GM19468 (cell line): Measurements from ENCODE around the gene SUV39H2.
"Not testable (repeated sequence)": the region's sequence is repeated elsewhere in the genome, so short reads cannot be mapped to it uniquely, and the experiment has no call there.

Source experiments
- ATAC-seq: cut with Tn5 transposase; IDR thresholded peaks from one replicate; pipeline ENCODE4 v1.9.1; 2021; ENCODE audit warnings: mild to moderate bottlenecking, moderate library complexity, moderate number of reproducible peaks; ENCODE audit not compliant: unreplicated experiment; ENCODE audit errors: extremely low read depth

The SUV39H2 gene, protein sequence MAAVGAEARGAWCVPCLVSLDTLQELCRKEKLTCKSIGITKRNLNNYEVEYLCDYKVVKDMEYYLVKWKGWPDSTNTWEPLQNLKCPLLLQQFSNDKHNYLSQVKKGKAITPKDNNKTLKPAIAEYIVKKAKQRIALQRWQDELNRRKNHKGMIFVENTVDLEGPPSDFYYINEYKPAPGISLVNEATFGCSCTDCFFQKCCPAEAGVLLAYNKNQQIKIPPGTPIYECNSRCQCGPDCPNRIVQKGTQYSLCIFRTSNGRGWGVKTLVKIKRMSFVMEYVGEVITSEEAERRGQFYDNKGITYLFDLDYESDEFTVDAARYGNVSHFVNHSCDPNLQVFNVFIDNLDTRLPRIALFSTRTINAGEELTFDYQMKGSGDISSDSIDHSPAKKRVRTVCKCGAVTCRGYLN

DNA sequence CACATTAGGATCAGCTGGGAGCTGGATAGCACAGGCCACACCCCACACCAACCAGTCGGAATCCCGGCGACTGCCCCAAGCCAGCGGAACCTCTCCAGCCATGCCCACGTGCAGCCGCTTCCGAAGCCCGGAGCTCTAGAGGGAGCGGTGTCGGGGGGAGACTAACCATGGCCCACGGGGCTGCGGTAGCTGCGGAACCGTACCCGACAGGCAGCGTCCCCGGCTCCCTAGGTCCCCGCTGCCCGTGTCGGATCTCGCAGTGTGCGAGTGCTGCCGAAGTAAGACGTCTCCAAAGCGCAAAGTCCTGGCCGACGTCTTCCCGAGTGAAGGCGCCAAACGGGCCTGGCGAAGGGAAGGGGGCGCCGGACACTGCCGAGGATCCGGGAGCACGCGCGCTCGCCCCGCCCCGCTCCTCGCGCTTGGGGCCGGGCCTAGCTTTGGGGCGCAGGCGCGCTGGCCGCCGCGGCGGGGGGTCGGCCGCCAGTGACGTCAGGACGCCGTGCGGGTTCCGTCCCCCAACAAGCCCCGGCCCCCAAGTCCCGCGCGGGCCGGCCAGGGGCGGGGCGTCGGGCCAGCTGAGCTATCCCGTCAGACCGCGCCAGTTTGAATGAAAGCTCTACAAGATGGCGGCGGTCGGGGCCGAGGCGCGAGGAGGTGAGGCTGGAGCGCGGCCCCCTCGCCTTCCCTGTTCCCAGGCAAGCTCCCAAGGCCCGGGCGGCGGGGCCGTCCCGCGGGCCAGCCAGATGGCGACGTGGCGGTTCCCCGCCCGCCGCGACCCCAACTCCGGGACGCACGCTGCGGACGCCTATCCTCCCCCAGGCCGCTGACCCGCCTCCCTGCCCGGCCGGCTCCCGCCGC lies at the start of gene SUV39H2:
TSS of gene SUV39H2 (plus strand) at position 601 of the 858 bp plus-strand sequence. CDS start at position 624, 23 bp downstream.
- peak; percentile 84 for ATAC-seq

DNA sequence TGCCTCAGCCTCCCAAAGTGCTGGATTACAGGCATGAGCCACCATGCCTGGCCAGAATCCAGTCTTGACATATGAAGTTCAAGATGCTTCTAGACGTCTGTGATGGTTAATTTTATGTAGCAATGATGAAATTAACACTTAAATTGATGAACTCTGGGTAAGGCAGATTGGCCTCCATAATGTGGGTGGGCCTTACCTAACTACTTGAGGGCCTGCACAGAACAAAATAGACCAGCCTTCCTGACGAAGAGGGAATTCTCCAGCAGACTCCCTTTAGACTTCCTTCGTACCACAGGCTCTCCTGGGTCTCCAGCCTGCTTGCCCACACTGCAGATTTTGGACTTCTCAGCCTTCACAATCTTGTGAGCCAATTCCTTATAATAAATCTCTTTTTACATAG lies 45.6 kb upstream of the SUV39H2 start:
- no peak for ATAC-seq

DNA sequence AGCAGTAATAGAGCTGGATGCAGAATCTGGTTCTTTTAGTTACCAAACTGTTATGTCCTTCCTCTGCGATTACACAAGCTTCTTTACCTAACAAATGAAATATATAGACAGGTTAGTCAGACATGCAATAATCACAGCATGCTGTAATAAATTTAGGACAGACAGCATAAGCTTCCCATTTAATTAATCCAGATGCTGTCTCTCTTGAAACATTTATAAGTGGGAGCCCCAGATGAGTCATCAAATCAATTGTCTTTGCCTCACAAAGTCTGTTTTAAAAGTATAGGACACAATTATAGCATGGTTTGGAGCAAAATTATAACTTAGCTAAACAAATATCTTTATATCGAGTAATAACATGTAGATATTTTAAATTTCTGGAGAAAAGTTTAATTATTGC lies 42.5 kb upstream of the SUV39H2 start:
- ATAC-seq, result no peak

DNA sequence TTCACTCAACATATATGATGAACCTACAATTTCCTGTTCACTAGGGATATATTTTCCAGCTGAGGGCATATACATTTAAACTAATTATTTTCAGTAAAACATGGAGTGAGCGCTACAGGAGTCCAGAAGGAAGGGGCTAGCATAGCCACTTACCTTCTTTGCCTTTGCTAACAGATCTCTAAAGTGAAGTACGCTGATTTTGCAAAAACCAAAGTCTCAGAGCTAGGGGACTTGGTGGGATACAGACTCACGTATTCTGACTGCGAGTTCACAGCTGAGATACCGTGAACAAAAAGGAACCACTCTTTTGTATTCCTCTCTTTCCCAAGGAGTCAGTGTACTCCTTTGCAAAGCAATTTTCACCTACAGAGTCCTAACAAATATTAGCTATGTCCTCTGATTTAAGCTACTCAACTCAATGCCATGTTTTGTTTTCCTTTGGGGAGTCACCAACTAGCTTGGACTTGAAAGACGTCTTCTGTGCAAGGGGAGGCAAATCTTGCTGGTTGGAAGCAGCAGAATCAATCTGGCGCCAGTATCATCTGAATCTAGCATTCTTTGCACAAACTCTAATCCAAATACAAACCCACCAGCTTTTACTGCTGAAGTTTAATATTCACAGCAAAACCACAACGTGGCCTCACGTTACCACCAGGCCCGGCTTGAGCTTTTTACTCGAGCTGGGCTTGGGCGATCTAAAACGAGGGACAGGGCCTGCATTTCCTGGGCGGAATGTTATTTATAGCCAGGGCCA lies 41.5 kb upstream of the SUV39H2 start:
- no peak for ATAC-seq

DNA sequence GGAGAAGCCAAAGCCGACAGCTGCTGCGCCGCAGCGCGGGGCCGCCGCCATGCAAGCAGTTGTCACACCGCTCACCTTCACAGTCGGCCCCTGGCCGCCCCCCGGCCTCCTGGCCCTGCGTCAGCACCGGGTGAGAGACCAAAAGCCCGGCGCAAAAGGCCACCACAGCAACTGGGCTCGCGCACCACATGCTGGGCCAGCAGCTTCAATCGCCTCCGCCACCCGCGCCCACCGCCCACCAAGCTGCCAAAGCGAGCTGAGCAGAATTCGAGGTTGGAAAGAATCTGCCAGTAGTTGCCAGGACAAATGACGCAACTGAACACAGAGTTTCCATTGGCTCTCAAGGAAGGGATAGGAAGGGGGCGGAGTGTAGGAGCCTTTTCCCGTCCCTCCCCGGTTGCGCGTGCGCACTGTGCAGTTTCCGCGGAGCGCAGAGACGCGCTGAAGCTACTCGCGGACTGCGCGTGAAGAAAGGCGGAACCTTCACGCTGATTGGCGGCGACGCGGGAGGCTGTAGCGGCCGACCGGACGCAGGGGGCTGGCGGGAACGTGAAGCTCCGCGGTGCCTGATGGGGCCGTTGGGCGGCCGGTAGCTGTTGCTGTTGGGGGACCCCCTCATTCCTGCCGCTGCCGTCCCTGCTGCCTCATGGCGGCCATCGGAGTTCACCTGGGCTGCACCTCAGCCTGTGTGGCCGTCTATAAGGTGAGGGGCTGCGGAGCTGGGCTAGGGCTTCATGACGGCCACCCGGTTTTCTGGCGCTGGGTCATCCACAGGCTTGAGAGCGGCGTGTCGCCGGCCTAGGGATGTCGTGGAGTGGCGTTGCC lies 40.7 kb upstream of the SUV39H2 start, which contains the start of the genes CDNF, HSPA14 and MSANTD7:
TSS of gene CDNF (minus strand) at position 281 of the 825 bp plus-strand sequence. CDS start at position 190, 91 bp downstream.
TSS of gene HSPA14 (plus strand) at position 550 of the 825 bp plus-strand sequence. CDS start at position 647, 97 bp downstream.
TSS of gene MSANTD7 (plus strand) at position 550 of the 825 bp plus-strand sequence. CDS start 3,979 bp downstream, outside the sequence.
- peak; percentile 83 for ATAC-seq

DNA sequence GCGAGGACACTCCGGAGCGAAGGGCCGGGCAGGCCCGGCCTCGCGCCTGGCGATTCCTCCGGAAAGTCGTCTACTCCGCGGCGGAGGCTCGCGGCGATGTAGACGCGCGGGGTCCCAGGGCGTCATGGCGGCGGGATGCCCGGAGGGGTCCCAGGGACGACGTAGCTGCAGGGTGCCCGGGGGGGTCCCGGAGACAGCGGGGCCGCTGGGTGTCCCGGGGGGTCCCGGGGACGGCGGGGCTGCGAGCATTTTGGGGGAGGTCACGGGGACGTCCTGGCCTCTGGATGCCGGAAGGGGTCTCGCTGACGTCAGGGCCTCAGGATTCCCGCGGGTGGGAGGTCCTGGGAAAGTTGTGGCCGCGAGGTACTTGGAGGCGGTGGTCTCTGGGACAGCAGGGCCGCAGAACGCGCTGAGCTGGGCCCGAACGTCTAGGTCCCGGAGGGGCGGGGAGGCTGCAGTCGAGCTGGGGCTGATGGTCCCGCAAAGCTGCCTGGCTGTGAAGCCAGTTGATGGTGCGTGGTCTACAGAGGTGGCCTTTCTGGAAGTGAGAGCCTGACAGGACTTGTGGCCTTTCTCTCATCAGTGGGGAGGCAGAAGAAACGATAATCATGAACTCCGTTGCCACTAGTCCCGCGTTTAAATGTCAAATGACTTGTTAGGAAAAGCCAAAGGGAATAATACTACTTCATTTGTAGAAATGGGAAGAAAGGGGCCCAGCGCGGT lies 39.9 kb upstream of the SUV39H2 start:
- no peak for ATAC-seq

DNA sequence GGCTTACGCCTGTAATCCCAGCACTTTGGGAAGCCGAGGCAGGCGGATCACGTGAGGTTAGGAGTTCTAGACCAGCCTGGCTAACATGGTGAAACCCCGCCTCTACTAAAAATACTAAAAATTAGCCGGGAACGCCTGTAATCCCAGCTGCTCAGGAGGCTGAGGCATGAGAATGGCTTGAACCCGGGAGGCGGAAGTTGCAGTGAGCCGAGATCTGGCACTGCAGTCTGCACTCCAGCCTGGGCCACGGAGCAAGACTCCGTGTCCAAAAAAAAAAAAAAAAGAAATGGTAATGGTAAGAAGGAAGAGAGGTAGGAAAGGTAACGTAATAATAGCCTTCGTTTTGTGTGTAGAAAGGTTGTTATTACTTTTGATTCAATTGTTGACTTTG lies 39.4 kb upstream of the SUV39H2 start:
- no peak for ATAC-seq

DNA sequence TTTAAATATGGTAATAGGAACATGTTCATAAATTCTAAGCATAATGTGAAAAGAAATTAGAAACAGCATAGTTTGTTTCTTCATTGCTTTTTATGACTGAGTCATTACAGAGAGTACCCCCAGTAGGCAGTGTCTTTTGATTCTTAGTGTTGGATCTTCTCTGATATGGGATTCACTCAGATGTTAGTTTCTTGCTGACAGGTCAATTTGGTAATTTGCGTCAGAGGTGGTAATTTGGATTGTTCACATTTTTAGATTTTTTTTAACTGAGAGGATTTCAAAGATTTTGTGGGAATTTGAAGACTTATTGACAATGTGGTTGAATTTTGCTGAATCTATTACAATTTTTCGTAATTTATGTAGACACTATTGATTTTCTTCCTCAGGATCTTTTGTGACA lies 38.5 kb upstream of the SUV39H2 start:
- ATAC-seq, result no peak

DNA sequence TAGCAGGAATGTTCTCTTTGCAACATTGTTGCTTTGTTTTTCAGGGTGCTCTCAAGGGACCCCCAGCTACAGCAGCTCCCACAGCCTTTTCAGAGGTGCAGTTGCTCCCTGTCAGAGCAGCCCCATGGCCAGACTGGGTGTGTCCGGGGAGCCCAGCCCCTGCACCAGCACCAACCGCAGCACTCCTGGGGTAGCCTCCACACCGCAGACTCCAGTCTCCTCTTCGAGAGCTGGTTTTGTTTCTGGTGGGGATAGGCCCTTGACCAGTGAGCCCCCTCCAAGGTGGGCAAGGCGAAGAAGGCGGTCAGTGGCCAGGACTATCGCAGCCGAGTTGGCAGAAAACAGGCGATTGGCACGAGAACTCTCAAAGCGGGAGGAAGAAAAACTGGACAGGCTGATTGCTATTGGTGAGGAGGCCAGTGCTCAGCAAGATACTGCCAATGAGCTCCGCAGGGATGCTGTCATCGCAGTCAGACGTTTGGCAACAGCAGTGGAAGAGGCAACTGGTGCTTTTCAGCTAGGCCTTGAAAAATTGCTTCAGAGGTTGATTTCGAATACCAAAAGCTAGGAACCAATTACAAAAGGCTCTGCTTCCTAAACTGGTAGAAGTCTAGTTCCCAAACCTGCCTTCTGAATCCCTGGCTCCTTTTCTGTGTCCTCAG lies 35.2 kb upstream of the SUV39H2 start:
- no peak for ATAC-seq

DNA sequence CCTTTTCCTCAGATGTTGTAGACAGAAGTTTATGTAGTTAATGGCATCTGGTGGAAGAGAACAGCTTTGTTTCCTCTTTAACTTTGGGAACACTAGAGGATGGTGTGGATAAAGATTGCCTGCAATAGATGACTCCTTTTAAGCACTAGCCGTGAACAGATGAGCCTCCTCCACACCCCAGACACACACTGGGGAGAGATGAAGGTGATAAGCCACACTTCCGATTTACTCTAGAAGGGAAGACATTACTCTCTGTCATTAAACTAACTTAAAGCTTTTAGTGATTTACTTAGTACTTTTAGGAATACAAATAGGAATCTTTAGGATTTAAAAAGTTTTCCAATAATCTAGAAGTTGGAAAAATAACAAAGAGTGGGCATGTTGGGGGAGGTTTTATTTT lies 33.7 kb upstream of the SUV39H2 start:
- ATAC-seq, result no peak

DNA sequence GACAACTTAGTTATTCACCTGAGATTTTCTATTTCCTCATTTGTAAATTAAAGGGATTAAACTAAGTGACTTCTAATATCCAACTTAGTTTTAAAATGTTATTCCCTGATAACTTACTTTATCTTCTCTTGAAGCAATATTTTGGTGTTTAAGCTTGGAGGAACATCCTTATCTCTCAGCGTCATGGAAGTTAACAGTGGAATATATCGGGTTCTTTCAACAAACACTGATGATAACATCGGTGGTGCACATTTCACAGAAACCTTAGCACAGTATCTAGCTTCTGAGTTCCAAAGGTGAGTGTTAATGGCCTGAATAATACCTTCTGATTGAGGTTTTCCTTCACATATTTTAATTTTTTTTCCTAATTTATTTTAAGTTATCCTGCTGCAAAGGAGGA lies 26.4 kb upstream of the SUV39H2 start:
- no peak for ATAC-seq

DNA sequence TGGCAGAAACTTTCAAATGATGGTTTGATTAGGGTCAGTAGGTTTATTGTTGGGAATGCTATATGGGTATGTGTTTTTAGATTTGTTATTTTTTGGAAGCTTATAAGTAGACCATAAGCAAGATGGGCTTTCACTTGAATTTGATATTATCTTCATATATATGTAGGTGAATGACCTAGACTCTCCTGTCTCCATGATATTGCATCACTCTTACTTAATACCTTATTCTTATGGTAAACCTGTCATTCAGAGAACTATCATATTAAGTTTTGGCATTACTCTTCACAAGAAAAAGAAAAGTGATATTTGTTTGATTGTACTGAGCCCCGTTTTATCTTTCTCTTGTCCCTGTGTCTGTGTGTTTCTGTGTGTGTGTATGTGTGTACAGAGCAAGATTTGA lies 23.2 kb upstream of the SUV39H2 start:
- ATAC-seq, result no peak

DNA sequence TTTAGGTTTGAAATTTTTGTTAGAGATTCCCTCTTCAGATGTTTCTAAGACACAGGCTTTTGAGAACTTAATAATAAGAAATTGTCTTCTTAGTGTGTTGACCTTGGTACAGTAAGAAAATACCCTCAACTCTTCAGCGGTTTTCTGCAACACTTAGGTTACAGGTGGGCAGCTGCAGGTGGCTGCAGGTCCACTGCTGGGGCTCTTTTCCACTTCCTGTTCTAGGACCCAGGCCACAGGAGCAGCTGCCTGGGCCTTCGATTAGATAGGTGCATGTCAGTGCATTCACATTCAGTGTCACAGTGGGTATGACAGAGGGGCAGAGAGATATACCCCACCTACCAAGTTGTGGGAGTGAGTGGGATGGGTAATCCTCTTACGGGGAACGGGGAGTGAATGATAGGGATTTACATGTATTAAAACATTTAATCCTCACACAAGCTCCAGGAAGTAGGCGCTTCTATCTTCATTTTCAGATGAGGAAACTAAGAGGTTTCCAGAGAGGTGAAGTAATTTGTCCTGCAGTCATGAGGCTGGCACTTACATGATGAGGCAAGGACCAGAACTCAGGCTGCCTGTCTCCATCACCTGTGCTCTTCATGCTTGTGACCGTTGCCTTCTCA lies 20.2 kb upstream of the SUV39H2 start:
- no peak for ATAC-seq

DNA sequence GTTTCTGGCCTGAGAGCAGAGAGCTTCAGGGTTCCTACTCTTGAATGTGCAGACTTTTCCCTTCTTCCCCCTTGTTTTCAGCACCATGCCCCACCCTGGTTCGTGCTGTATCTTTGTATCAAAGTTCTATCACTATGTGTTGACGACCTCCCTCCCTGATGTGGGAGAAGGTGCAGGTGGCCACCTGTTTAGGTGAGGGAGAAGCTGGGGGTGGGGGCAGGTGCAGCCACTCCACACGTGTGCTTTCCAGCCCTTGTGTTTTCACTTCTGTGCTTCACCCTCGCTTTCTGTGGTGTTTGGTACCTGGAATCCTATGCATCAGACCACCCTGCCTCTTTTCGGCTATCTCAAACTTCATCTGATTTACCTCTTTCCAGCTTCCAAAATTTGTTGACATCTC lies 19.6 kb upstream of the SUV39H2 start:
- no peak for ATAC-seq

DNA sequence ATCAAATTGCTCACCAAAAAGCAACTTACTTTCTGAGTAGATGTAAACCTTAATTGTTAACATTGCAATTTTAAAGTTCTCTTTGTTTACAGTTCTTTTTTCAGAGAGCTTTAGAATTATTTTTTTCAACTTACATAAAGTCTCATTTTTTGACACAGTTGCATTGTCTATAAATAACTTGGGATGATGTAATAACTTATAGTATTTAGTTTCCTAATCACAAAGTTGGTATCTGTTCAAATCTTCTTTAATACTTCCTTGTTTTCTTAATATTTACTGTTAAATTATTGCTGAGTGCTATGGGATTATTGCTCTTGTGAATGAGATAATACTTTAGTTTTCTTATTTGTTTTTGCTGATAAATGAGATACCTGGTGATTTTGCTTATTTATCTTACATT lies 18.9 kb upstream of the SUV39H2 start:
- no peak for ATAC-seq

DNA sequence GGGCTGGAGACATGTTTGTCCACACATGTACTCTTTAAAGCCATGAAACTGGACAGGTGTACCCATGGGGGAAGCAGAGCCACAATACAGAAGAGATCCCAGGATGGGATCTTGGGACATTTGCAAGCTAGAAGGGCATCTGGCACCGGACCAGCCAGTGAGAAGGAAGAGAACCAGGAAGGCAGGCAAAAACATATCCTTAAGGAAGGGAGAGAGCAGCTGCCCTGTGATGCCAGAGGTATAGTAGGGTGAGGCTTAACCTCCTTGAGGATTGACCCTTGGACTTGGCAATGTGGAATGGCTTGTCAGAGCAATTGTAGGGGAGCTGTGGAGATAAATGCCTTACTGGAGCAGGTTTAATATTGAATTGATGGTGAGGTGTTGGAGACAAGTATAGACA lies 17.9 kb upstream of the SUV39H2 start:
- ATAC-seq, result no peak

DNA sequence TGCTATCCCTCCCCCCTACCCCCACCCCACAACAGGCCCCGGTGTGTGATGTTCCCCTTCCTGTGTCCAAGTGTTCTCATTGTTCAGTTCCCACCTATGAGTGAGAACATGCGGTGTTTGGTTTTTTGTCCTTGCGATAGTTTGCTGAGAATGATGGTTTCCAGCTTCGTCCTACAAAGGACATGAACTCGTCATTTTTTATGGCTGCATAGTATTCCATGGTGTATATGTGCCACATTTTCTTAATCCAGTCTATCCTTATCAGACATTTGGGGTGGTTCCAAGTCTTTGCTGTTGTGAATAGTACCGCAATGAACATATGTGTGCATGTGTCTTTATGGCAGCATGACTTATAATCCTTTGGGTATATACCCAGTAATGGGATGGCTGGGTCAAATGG lies 14.2 kb upstream of the SUV39H2 start:
- not testable (repeated sequence) for ATAC-seq

DNA sequence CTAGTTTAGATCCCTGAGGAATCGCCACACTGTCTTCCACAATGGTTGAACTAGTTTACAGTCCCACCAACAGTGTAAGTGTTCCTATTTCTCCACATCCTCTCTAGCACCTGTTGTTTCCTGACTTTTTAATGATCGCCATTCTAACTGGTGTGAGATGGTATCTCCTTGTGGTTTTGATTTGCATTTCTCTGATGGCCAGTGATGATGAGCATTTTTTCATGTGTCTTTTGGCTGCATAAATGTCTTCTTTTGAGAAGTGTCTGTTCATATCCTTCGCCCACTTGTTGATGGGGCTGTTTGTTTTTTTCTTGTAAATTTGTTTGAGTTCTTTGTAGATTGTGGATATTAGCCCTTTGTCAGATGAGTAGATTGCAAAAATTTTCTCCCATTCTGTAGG lies 13.8 kb upstream of the SUV39H2 start:
- ATAC-seq, result not testable (repeated sequence)
